Epithelial cell of proximal tubule (primary cell): ENCODE results near the gene RPL36. TPM values are rescaled to one million over a fixed set of nuclear protein-coding genes. Genes with fewer than 3 reads are reported as not detected.

ENCODE experiments used
- DNase-seq: peaks from one replicate; pipeline ENCODE4 v3.0.0-alpha.2; 2011; ENCODE audit warnings: low read depth
- H3K4me3 ChIP-seq: 2 replicates; pipeline ENCODE4 v1.5.1; 2011; ENCODE audit warnings: low read depth, mild to moderate bottlenecking, low read length
- CTCF ChIP-seq: conservative IDR thresholded peaks from 2 replicates; pipeline ENCODE4 v1.5.1; 2012; ENCODE audit warnings: low read depth, mild to moderate bottlenecking, low read length
- total RNA-seq: library from RNA; depleted of rRNA; stranded (reverse); fragments of >200 nt; gene quantifications from 2 replicates; pipeline ENCODE4 v1.2.3, GENCODE V29; 2015

Gene RPL36
- total RNA-seq, 1 donor from 2014 or later: 808 TPM

DNA sequence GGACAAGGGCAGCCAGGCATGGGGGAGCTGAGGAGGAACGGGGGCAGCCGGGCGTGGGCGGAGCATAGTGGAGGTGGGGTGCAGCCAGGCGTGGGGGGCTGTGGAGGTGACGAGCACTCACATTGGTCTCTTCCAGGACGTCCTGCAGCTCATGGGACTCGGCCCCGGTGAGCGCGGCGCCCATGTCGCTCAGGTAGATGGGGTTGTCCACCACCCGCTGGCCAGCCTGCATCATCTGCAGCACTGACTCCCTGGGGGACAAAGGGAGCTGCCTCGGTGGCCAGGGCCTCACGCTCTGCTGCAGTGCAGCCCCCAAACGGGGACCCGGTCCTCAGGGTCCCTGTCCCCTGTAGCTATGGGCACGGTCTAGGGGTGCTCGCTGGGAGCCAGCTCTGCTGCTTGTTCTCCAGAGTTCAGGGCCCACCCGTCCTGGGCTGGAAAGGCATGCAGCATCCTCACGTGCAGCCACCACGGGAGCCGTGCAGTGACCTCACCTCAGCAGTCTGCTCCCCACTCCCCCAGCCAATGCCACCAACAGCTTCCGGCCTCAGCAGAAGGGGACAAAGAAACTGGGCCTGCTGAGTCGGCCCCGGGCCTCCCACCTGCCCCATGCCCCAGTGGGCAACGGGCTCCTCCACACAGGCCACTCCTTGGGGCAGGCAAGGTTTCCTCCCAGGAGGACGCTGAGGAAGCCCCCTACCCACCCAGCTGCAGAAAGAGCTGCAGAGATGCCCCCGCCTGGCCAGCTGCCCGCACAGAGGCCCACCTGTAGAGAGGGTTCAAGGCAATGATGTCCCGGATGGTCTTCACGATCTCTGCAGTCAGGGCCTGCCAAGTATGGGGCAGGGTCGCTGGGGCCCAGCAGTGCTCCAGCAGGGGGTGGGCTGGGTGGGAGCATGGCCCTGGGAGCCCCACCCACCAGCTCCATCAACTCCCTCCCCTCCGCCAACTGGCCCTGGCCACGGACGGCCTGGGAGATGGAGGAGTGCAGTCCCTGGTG is 17.8 kb downstream of the RPL36 start:
- no peak for DNase-seq

DNA sequence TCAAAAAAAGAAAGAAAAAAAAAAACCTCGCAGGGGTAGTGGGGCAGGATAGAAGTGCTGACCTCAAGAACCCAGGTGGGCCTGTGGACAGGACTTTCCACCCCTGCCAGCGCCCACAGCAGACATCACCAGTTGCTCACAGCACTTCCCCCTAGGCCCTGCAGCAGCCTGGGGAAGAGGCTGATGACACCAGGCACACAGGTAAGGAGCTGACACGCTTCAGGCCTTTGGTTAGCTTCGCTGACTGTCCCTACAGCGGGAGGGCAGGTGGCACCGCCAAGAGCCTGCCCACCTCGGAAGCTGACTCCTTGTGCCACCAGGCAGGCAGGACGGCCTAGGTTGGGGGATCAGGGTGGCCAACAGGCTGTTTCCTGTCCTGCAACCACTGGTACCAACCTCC is 20.9 kb downstream of the RPL36 start:
- TF ChIP-seq CTCF: no peak
- DNase-seq: no peak
- no peak overlapping the region for H3K4me3 ChIP-seq

More for the DNA sequence above, 17.8 kb downstream of the RPL36 start:
- H3K4me3 ChIP-seq: no peak overlapping the region
- no peak for TF ChIP-seq CTCF

DNA sequence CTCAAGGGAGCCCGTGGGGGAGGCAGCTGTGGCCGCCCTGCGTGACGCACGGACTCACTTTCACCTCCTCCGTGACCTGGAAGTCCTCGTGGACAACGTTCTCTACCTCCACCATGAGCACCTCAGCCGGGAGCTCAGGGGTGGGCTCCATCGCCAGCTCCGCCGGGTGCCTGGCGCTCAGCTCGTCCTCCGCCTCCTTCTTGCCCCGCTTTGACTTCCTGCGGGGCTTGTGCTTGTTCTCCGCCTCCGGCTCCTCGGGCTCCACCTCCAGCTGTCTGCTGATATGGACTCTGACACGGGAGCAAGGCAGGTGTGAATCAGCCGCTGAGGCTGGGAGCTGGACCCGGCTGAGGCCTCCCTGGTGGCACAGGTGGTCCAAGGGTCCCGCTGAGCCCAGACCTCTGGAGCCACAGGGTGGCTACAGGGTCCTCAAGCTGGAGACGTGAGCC is 21.6 kb downstream of the RPL36 start:
- DNase-seq: no peak
- TF ChIP-seq CTCF: no peak

GRCh38 chr19:5713228-5713627 is 23.1 kb downstream of the RPL36 start:
- TF ChIP-seq CTCF: no peak
- no peak overlapping the region for H3K4me3 ChIP-seq

More for the DNA sequence above, 21.6 kb downstream of the RPL36 start:
- no peak overlapping the region for H3K4me3 ChIP-seq

DNA sequence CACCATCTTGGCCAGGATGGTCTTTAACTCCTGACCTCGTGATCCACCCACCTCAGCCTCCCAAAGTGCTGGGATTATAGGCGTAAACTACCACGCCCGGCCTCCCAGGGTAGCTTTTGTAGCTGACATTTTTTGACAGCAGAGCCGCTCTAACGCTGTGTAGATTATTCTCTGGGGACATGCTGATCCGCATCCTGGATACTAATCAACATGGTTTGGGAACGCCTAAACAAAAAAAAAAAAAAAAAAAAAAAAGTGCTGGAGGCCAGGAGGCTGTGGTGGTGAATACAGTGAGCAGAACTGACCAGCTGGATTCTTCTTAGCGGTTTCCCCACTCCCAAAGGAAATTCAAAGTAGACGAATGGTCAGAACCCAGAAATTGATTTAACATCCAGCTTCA is 24.7 kb downstream of the RPL36 start:
- no peak for DNase-seq
- TF ChIP-seq CTCF: no peak
- no peak overlapping the region for H3K4me3 ChIP-seq

More at GRCh38 chr19:5713228-5713627, 23.1 kb downstream of the RPL36 start:
- no peak for DNase-seq

DNA sequence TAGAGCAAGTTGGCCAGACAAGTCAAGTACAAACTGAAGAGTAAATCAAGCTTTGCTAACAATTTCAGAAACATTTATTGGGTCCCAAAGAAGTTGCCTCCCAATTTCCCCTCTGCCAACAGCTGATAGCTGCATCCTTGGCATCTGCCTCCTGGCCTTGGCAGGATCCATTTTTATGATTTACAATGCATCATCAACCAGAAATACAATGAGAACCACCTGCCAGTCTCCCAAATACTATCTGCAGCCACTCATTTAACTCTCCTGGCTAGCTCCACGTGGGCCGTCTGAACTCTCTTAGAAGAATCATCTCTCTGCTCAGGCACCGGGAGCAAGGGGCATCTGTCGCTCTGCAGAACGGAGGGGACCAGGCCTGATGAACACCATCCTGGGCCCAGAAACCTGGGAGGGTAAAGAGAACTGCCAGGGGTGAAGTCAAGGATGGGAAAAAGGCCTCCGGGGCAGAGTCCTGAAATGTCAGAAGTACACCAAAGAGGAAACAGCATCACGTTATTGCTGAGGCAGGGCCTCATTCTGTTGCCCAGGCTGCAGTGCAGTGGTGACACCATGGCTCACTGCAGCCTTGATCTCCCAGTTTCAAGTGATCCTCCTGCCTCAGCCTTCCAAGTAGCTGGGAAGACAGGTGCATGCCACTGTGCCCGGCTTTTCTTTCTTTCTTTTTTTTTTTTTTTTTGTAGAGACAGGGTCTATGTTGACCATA is 27.3 kb downstream of the RPL36 start:
- peak overlapping the region; percentile 93 for H3K4me3 ChIP-seq

More for the DNA sequence above, 27.3 kb downstream of the RPL36 start:
- TF ChIP-seq CTCF: no peak
- DNase-seq: no peak
